GM19023 (cell line): Measurements from ENCODE around the gene CCDC116.
A peak's percentile ranks its signal among the peaks of the same experiment; 100 is the strongest.
"Not testable (repeated sequence)": the region's sequence is repeated elsewhere in the genome, so short reads cannot be mapped to it uniquely, and the experiment has no call there.

Experiments used
- ATAC-seq: cut with Tn5 transposase; IDR thresholded peaks from one replicate; pipeline ENCODE4 v1.9.1; 2021; ENCODE audit warnings: mild to moderate bottlenecking, moderate library complexity; ENCODE audit not compliant: unreplicated experiment

Gene CCDC116

DNA sequence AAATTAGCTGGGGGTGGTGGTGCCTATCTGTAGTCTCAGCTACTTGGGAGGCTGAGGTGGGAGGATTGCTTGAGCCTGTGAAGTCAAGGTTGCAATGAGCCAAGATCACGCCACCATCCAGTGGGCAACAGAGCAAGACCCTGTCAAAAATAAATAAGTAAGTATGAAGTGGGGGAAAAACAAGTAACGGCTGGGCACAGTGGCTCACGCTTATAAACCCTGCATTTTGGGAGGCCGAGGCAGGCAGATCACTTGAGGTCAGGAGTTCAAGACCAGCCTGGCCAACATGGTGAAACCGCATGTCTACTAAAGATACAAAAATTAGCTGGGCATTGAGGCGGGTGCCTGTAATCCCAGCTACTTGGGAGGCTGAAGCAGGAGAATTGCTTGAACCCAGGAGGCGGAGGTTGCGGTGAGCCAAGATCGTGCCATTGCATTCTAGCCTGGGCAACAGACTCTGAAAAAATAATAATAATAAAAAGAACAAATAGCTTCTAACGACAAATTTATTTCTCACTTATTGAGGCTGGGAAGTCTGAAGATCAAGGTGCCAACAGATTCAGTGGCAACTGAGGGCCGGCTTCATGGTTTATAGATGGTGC is 22.9 kb upstream of the CCDC116 start:
- not testable (repeated sequence) for ATAC-seq

GRCh38 chr22:21611210-21611977 is 21.2 kb upstream of the CCDC116 start:
- ATAC-seq: no peak

- ATAC-seq: no peak
These were observed 19.7 kb upstream of the CCDC116 start for GRCh38 chr22:21612858-21613257.

- no peak for ATAC-seq
These were observed 18.9 kb upstream of the CCDC116 start for GRCh38 chr22:21613553-21614233.

- ATAC-seq: no peak
These were observed 16.8 kb upstream of the CCDC116 start for GRCh38 chr22:21615731-21616130.

- ATAC-seq: not testable (repeated sequence)
These were observed 15.2 kb upstream of the CCDC116 start for GRCh38 chr22:21617337-21617736.

- no peak for ATAC-seq
These were observed 11.5 kb upstream of the CCDC116 start for GRCh38 chr22:21621025-21621424.

GRCh38 chr22:21622011-21622918 is 10.3 kb upstream of the CCDC116 start:
- ATAC-seq: no peak

GRCh38 chr22:21622919-21623647 is 9.5 kb upstream of the CCDC116 start:
- no peak for ATAC-seq

GRCh38 chr22:21623648-21623970 is 9.0 kb upstream of the CCDC116 start:
- ATAC-seq: no peak

- no peak for ATAC-seq
These were observed 8.3 kb upstream of the CCDC116 start for GRCh38 chr22:21624120-21624879.

GRCh38 chr22:21624880-21625791 is 7.4 kb upstream of the CCDC116 start:
- ATAC-seq: no peak

DNA sequence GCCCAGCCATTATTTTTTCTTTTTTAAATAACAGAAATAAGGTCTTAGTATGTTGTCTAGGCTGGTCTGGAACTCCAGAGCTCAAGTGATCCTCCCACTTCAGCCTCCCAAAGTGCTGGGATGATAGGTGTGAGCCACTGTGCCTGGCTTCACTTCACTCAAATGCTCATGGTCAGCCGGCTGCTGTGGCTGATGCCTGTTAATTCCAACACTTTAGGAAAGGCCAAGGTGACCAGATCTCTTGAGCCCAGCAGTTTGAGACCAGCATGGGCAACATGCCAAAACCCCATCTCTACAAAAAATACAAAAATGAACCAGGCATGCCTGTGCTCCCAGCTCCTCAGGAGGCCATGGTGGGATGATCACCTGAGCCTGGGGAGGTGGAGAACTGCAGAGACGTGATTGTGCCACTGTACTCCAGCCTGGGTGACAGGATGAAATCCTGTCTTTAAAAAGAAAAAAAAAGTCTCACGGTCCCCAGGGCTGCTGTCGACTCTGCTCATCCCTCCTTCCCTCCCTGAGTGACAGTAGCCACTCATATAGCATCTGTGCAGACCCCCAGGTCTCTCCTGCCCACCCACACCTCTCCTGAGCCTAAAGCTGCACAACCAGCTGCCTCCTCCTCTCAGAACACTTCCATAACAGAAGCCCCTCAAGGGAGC is 6.4 kb upstream of the CCDC116 start:
- ATAC-seq: no peak

GRCh38 chr22:21626735-21627469 is 5.7 kb upstream of the CCDC116 start:
- ATAC-seq: no peak

- peak; percentile 8 for ATAC-seq
These were observed 3.9 kb upstream of the CCDC116 start for GRCh38 chr22:21628386-21629254.
